Measurements from ENCODE around the gene PCNX2.

DNA sequence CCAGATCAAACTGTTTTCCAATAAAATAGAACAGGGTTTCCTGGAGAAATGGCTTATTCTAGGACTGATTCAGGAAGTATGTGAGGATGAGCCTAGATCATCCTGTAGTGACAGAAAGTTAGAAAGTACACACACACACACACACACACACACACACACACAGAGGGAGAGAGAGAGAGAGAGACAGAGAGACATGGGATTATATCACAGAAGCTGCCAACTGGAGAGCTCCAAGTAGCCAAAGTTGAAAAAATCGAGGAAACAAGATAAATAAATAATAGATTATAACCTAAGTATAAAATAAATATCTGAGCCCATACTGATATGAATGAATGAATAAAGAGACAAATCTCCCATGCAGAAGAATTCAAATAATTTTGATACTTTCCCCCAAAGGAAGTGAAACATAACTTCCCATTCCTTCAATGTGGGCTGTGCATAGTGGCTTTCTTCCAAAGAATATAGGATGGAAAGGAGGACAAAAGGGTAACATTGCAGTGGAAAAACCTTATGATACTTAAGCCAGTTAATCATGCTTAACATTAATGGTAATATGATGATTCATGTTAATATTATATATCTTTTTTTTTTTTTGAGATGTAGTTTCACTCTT, 173.5 kb downstream of the PCNX2 start:
- TF ChIP-seq, protein P1, sequence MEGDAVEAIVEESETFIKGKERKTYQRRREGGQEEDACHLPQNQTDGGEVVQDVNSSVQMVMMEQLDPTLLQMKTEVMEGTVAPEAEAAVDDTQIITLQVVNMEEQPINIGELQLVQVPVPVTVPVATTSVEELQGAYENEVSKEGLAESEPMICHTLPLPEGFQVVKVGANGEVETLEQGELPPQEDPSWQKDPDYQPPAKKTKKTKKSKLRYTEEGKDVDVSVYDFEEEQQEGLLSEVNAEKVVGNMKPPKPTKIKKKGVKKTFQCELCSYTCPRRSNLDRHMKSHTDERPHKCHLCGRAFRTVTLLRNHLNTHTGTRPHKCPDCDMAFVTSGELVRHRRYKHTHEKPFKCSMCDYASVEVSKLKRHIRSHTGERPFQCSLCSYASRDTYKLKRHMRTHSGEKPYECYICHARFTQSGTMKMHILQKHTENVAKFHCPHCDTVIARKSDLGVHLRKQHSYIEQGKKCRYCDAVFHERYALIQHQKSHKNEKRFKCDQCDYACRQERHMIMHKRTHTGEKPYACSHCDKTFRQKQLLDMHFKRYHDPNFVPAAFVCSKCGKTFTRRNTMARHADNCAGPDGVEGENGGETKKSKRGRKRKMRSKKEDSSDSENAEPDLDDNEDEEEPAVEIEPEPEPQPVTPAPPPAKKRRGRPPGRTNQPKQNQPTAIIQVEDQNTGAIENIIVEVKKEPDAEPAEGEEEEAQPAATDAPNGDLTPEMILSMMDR (IDR thresholded peaks at IDR 0.05), result no peak
- TF ChIP-seq POLR2A (IDR thresholded peaks at IDR 0.05), result no peak
